Large intestine (tissue), 12 donors: ENCODE results near the gene GDPD4. TPM values are rescaled to one million over a fixed set of nuclear protein-coding genes. Genes with fewer than 3 reads are reported as not detected.

Experiments used
- DNase-seq, 2 donors: peaks; one replicate each; pipeline versions ENCODE4 v3.0.0 to v3.0.0-alpha.2; 2013
- H3K27ac ChIP-seq: one replicate; pipeline ENCODE4 v1.5.1; 2013; ENCODE audit warnings: low read length
- H3K27me3 ChIP-seq: 2 replicates; pipeline ENCODE4 v1.6.1; 2013; ENCODE audit warnings: low read length; ENCODE audit not compliant: control insufficient read depth, insufficient read depth
- H3K36me3 ChIP-seq: 2 replicates; pipeline ENCODE4 v1.6.1; 2013; ENCODE audit warnings: low read length; ENCODE audit not compliant: control insufficient read depth, insufficient read depth
- H3K4me1 ChIP-seq: one replicate; pipeline ENCODE4 v1.6.1; 2013; ENCODE audit warnings: low read length; ENCODE audit not compliant: control insufficient read depth, insufficient read depth
- H3K4me3 ChIP-seq: one replicate; pipeline ENCODE4 v1.5.1; 2013; ENCODE audit warnings: low read length
- H3K9me3 ChIP-seq: one replicate; pipeline ENCODE4 v1.6.1; 2013; ENCODE audit warnings: mild to moderate bottlenecking, low read depth, low read length, moderate library complexity; ENCODE audit not compliant: control insufficient read depth
- WGBS: methylation state at CpG from one replicate; pipeline ENCODE4 v1.1.5; 2013; ENCODE audit warnings: low lambda C conversion rate; ENCODE audit not compliant: insufficient coverage; 5-methylcytosine and 5-hydroxymethylcytosine counted together
- long read RNA-seq, 11 donors: transcript quantifications; one replicate each; lab custom pipeline, GENCODE V29; 2026
- polyA plus RNA-seq: library from polyadenylated mRNA; unstranded; fragments of 120-200 nt; gene quantifications from one replicate; pipeline ENCODE4 v1.2.1, GENCODE V29; 2013

Gene GDPD4
- 5.1 TPM for polyA plus RNA-seq
- long read RNA-seq, donor 1: 0 reads
- long read RNA-seq, donor 2: 0 reads
- long read RNA-seq, donor 3: 0 reads
- long read RNA-seq, donor 4: 0 reads
- long read RNA-seq, donor 5: 0 reads
- long read RNA-seq, donor 6: 0 reads
- long read RNA-seq, donor 7: 0 reads
- long read RNA-seq, donor 8: 0 reads
- long read RNA-seq, donor 9: 0 reads
- long read RNA-seq, donor 10, partial matches to known transcripts: 13 of 13 reads
- long read RNA-seq, donor 10, other reads (novel, unspliced or antisense): 0 of 13 reads
- long read RNA-seq, donor 11: 0 reads

GRCh38 chr11:77301510-77301909 lies at the start of gene GDPD4:
TSS of gene GDPD4 (minus strand) at chr11:77301686. CDS start at chr11:77285137, 16,549 bp downstream.
- Histone ChIP-seq H3K27me3 (no peaks in the 10 kb centered on the region), H3K36me3 (no peaks in the 10 kb centered on the region), H3K9me3 (peaks cover 2% of the 10 kb centered on the region), H3K27ac (no peak within 1 kb of the TSS), H3K4me1 (no peaks in the 10 kb centered on the region), H3K4me3 (no peak within 1 kb of the TSS)
- 100% methylated on average over 1 of the region's 15 CpGs for WGBS
- no peak for DNase-seq

- Histone ChIP-seq H3K27me3 (no peaks in the 10 kb centered on the region), H3K9me3 (no peaks in the 10 kb centered on the region), H3K36me3 (peaks cover 27% of the 10 kb centered on the region), H3K4me3 (no peak overlapping the region), H3K27ac (no peak overlapping the region), H3K4me1 (no peaks in the 10 kb centered on the region)
- no CpG with 5 or more reads among the region's 2 CpGs for WGBS
- DNase-seq: no peak
Observed at GRCh38 chr11:77347948-77348347, 46.5 kb upstream of the GDPD4 start.

DNA sequence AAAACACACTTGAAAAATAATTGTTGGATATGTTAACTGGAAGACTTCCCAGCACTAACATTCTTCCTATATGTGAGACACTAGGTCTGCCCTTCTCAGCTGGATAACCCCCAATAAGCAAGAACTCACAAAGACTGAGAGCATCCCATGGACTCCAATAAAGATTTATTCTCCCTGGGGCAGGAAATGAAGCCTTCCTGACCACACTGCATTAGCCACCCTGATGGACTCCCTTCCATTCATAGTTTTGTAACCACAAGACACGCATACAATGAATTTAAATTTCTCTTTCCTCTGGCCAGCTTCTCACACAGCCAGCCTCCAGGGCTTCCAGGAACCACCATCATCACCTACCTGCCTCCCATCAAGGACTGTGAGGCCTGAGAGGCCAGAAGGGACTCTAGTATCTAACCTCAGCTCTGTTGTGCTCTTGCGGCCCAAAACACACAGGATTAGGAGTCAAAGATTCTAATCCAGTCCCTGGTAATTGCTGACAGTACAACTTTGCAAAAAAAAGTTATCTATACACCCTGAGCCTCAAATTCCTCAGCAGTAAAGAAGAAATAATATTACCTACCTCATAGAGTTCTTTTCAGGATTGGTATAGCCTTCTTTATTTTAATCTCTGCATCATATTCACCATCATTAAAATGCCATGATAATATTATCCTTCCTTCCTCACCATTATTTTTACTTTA lies 45.6 kb upstream of the GDPD4 start:
- no peaks in the 10 kb centered on the region for H3K9me3 ChIP-seq
- H3K36me3 ChIP-seq: peaks cover 34% of the 10 kb centered on the region
- no peaks in the 10 kb centered on the region for H3K4me1 ChIP-seq
- WGBS: 100% methylated on average over 1 of the region's 2 CpGs
- no peak overlapping the region for H3K27ac ChIP-seq
- DNase-seq: no peak
- no peak overlapping the region for H3K4me3 ChIP-seq
- no peaks in the 10 kb centered on the region for H3K27me3 ChIP-seq

- Histone ChIP-seq H3K27me3 (no peaks in the 10 kb centered on the region), H3K27ac (no peak overlapping the region), H3K4me3 (no peak overlapping the region), H3K4me1 (no peaks in the 10 kb centered on the region), H3K9me3 (no peaks in the 10 kb centered on the region), H3K36me3 (peaks cover 36% of the 10 kb centered on the region)
- no peak for DNase-seq
- 80% methylated on average over 1 of the region's 3 CpGs for WGBS
Observed at GRCh38 chr11:77345621-77346020, 44.1 kb upstream of the GDPD4 start.

- no peaks in the 10 kb centered on the region for H3K9me3 ChIP-seq
- H3K27ac ChIP-seq: no peak overlapping the region
- no peaks in the 10 kb centered on the region for H3K27me3 ChIP-seq
- DNase-seq: no peak
- H3K36me3 ChIP-seq: peaks cover 42% of the 10 kb centered on the region
- WGBS: 100% methylated on average over 1 of the region's 3 CpGs
- H3K4me3 ChIP-seq: no peak overlapping the region
- H3K4me1 ChIP-seq: no peaks in the 10 kb centered on the region
Observed at GRCh38 chr11:77340501-77340900, 39.0 kb upstream of the GDPD4 start.

DNA sequence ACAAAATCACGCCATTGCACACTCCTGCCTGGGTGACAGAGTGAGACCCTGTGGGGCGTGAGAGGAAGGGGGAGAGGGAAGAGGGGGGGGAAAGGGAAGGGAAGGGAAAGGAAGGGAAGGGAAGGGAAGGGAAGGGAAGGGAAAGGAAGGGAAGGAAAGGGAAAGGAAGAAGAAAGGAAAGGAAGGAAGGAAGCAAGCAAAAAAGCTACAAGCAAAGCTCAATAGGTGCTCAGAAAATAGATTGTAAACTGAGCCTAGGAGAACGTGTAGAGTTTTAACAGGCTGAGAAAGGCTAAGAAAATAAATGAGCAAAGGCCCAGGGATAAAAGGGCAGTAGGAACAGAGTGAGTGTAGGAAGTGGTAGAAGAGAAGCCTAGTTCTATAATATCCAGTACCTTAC lies 30.8 kb upstream of the GDPD4 start:
- no peak for DNase-seq
- Histone ChIP-seq H3K9me3 (no peaks in the 10 kb centered on the region), H3K4me1 (no peaks in the 10 kb centered on the region), H3K36me3 (peaks cover 43% of the 10 kb centered on the region), H3K27ac (no peak overlapping the region), H3K4me3 (no peak overlapping the region), H3K27me3 (no peaks in the 10 kb centered on the region)
- WGBS: 100% methylated on average over 1 of the region's 3 CpGs

GRCh38 chr11:77325159-77325558 lies 23.7 kb upstream of the GDPD4 start:
- 80% methylated on average over 1 of the region's 1 CpG for WGBS

DNA sequence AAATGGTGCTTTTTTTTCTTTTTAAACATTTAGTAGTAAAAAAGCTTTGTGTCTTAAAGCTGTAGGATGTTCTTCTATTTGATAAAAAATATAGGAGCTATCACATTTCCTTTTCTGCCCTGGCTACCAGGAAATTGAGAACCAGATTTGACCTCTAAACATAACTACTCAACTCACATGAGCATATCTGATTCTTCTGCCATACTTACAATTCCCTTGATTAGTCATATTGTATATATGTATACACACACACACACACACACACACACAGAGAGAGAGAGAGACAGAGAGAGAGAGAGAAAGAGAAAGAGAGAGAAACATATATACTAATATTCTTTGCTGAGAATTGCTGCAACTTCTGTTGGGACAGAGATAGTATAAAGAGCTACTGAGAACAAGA lies 23.0 kb upstream of the GDPD4 start:
- Histone ChIP-seq H3K4me1 (no peaks in the 10 kb centered on the region), H3K4me3 (no peak overlapping the region), H3K27ac (no peak overlapping the region), H3K9me3 (no peaks in the 10 kb centered on the region), H3K36me3 (peaks cover 30% of the 10 kb centered on the region), H3K27me3 (no peaks in the 10 kb centered on the region)
- DNase-seq: no peak

More at GRCh38 chr11:77325159-77325558, 23.7 kb upstream of the GDPD4 start:
- Histone ChIP-seq H3K27me3 (no peaks in the 10 kb centered on the region), H3K9me3 (no peaks in the 10 kb centered on the region), H3K4me3 (no peak overlapping the region), H3K27ac (no peak overlapping the region), H3K4me1 (no peaks in the 10 kb centered on the region), H3K36me3 (peaks cover 30% of the 10 kb centered on the region)
- no peak for DNase-seq

DNA sequence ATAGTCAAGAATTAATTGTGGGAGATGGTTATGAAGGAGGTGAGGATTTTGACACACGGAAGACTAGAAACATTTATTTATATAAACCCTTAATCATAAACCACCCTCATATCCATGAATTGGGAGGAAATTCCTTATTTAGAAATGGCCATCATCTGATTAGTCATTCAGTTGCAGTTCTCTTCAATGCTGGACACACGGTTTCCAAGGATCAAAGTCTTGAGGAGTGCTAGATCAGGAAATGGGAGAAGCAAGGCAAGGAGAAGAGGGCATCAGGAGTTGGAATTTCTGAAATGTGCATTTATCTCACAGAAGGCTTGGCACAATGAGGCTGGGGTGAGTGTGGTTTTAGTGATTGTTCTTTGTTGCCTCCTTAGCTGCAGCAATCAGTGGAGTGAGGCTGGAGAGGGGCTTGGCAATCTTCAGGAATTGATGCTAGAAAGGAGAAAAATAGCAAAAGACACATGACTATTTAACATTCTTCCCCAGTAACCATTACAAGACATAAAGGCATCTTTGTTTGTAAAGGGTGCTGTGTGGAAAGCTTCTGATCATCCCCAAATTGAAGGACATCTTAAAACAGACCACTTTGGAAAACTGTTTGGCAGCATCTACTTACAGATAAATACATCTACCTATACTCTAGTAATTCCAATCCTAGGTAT lies 21.6 kb upstream of the GDPD4 start:
- no peak overlapping the region for H3K27ac ChIP-seq
- H3K27me3 ChIP-seq: no peaks in the 10 kb centered on the region
- H3K36me3 ChIP-seq: peaks cover 30% of the 10 kb centered on the region
- H3K4me3 ChIP-seq: no peak overlapping the region
- WGBS: 100% methylated on average over 1 of the region's 2 CpGs
- H3K9me3 ChIP-seq: no peaks in the 10 kb centered on the region
- no peak for DNase-seq
- no peaks in the 10 kb centered on the region for H3K4me1 ChIP-seq

DNA sequence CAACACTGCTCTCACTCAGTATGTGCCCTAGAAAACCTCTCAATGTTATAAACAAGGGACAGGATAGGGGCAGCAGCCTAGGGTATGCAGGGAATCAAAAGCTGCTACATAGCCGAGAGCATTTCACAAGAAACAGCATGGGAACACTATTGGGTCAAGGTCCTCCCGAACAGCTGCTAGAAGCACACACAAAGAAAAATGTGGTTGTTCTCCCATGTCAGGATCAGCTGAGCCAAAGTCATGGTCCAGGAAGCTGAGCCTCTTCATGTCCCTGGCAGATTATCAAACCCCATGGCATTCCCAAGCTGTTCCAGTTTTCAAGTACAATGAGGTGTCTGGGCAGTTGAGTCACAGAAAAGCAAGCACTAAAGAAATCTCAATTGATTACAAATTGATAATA lies 21.0 kb upstream of the GDPD4 start:
- H3K4me3 ChIP-seq: no peak overlapping the region
- H3K9me3 ChIP-seq: no peaks in the 10 kb centered on the region
- no CpG with 5 or more reads among the region's 2 CpGs for WGBS
- DNase-seq: no peak
- H3K27ac ChIP-seq: no peak overlapping the region
- H3K36me3 ChIP-seq: peaks cover 30% of the 10 kb centered on the region
- no peaks in the 10 kb centered on the region for H3K4me1 ChIP-seq
- H3K27me3 ChIP-seq: no peaks in the 10 kb centered on the region
